ENCODE data around the gene DSCAML1.

DNA sequence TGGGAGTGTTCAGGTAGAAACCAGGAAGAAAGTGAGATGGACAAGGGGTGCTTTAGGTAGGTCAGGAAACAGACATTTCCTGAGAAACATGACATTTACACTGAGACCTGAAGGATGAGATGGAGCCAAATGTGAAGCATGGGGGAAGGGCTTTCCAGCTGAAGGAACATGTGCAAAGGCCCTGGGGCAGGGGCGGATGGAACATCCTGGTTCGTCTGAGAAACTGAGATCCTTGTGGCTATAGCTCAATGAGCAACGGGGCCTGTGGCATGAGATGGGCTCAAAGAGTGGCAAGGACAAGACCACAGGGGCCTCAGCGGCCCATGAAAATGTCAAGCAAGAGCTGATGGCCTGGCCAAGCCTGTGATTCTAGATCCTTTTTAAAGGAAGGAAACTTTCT, 127.4 kb downstream of the DSCAML1 start:
- TF ChIP-seq EZH2 (IDR thresholded peaks at IDR 0.05; ENCODE audit: borderline replicate concordance, low read length) (no peak), CTCF (IDR thresholded peaks at IDR 0.05; ENCODE audit: low read length) (no peak)

All from OCI-LY1 (cell line).